ENCODE results near the gene IMMP2L. TPM values are rescaled to one million over a fixed set of nuclear protein-coding genes. Genes with fewer than 3 reads are reported as not detected.
"Not testable (repeated sequence)": the region's sequence is repeated elsewhere in the genome, so short reads cannot be mapped to it uniquely, and the experiment has no call there.

IMMP2L gene
- 10 to 100 TPM; 13.1 to 22.7 TPM for total RNA-seq

GRCh38 chr7:111561904-111562732 lies at the start of gene IMMP2L:
Gene IMMP2L (minus strand): TSS chr7:111562492.
- Histone ChIP-seq H3K27ac (peak within 1 kb of the TSS; percentile 78 to 79), H3K9me3 (no peaks in the 10 kb centered on the region), H3K27me3 (replicated peaks; ENCODE audit: insufficient read depth) (no peaks in the 10 kb centered on the region), H3K4me1 (ENCODE audit: control insufficient read depth in 1 of 2, low read depth in 2 of 2) (peaks cover 6 to 27% of the 10 kb centered on the region in 2 donors), H3K4me3 (peak within 1 kb of the TSS; percentile 95), H3K36me3 (no peaks in the 10 kb centered on the region)
- TF ChIP-seq CTCF (IDR thresholded peaks at IDR 0.05) = no peak
- peak; percentile 30 for DNase-seq (ENCODE audit: low spot score)
- ATAC-seq (ENCODE audit: insufficient number of reproducible peaks, low FRiP score, low read depth) = peak; percentile 93

GRCh38 chr7:111609483-111610254 lies 47.4 kb upstream of the IMMP2L start:
- not testable (repeated sequence) for DNase-seq (ENCODE audit: low spot score); H3K9me3 ChIP-seq; H3K36me3 ChIP-seq; ATAC-seq (ENCODE audit: insufficient number of reproducible peaks, low FRiP score, low read depth); H3K4me1 ChIP-seq (ENCODE audit: control insufficient read depth in 1 of 2, low read depth in 2 of 2); H3K4me3 ChIP-seq; H3K27ac ChIP-seq; H3K27me3 ChIP-seq (replicated peaks; ENCODE audit: insufficient read depth)

GRCh38 chr7:111607621-111608020 lies 45.3 kb upstream of the IMMP2L start:
- H3K4me1 ChIP-seq (ENCODE audit: control insufficient read depth in 1 of 2, low read depth in 2 of 2) = no peaks in the 10 kb centered on the region
- ATAC-seq (ENCODE audit: insufficient number of reproducible peaks, low FRiP score, low read depth) (no peak), DNase-seq (ENCODE audit: low spot score) (no peak)
- no peak for TF ChIP-seq CTCF (IDR thresholded peaks at IDR 0.05)
- no peak overlapping the region for H3K4me3 ChIP-seq
- no peaks in the 10 kb centered on the region for H3K27me3 ChIP-seq (replicated peaks; ENCODE audit: insufficient read depth)
- no peaks in the 10 kb centered on the region for H3K9me3 ChIP-seq
- H3K27ac ChIP-seq = no peak overlapping the region
- no peaks in the 10 kb centered on the region for H3K36me3 ChIP-seq

- Histone ChIP-seq H3K4me3 (no peak overlapping the region), H3K27ac (no peak overlapping the region), H3K36me3 (no peaks in the 10 kb centered on the region), H3K9me3 (no peaks in the 10 kb centered on the region), H3K4me1 (ENCODE audit: control insufficient read depth in 1 of 2, low read depth in 2 of 2) (no peaks in the 10 kb centered on the region), H3K27me3 (replicated peaks; ENCODE audit: insufficient read depth) (no peaks in the 10 kb centered on the region)
- TF ChIP-seq CTCF (IDR thresholded peaks at IDR 0.05) = no peak
- no peak for ATAC-seq (ENCODE audit: insufficient number of reproducible peaks, low FRiP score, low read depth)
- DNase-seq (ENCODE audit: low spot score) = no peak
Measured at GRCh38 chr7:111605246-111605645, 43.0 kb upstream of the IMMP2L start.

DNA sequence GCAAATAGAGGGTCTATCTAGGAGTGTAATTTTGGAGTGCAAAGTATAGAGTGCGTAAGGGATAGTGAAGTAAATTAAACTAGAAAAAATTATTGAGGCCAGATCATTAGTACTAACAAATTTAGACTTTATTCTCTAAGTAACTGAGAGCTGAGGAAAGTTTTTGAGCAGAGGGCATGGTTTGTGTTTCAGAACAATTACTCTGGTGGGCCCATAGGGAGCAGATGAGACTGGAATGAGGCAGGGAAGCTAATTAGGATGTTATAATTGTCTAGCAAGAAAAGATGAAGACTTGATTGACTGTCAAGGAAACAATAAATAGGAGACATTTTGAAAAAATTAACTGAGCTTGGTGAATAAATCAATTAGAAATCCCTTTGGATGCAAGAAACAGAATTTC lies 37.8 kb upstream of the IMMP2L start:
- Histone ChIP-seq H3K27ac (no peak overlapping the region), H3K36me3 (no peaks in the 10 kb centered on the region), H3K4me3 (no peak overlapping the region), H3K27me3 (replicated peaks; ENCODE audit: insufficient read depth) (no peaks in the 10 kb centered on the region), H3K4me1 (ENCODE audit: control insufficient read depth in 1 of 2, low read depth in 2 of 2) (no peaks in the 10 kb centered on the region), H3K9me3 (no peaks in the 10 kb centered on the region)
- ATAC-seq (ENCODE audit: insufficient number of reproducible peaks, low FRiP score, low read depth) (no peak), DNase-seq (ENCODE audit: low spot score) (no peak)
- TF ChIP-seq CTCF (IDR thresholded peaks at IDR 0.05) = no peak

Data from thoracic aorta (tissue), 2 donors.